H1 (cell line): ENCODE measurements around the gene HS1BP3. TPM values are rescaled to one million over a fixed set of nuclear protein-coding genes. Genes with fewer than 3 reads are reported as not detected.
A peak's percentile ranks its signal among the peaks of the same experiment; 100 is the strongest.

Experiments used
- CTCF ChIA-PET: fragments of 300-600 bp; sonication (Branson Sonifier 250); formaldehyde crosslinking; loops from one replicate; lab custom pipeline; 2021; ENCODE audit not compliant: partially characterized antibody; lab: Charles Lee
- POLR2A ChIA-PET: fragments of 300-600 bp; sonication (Branson Sonifier 250); formaldehyde crosslinking; loops from one replicate; lab custom pipeline; 2021; ENCODE audit warnings: inconsistent platforms; ENCODE audit not compliant: partially characterized antibody; lab: Charles Lee
- DNase-seq, 2 experiments: peaks; one replicate each; pipeline versions ENCODE4 v3.0.0 to v3.0.0-alpha.2; 2010 to 2022; ENCODE audit warnings: low spot score in 2 of 2, low read depth in 1 of 2, mixed read lengths in 1 of 2
- FAIRE-seq: peaks from 2 replicates; lab custom pipeline; 2011; peaks lifted over from hg19 to GRCh38; lab: Jason Lieb, UNC
- H2AFZ ChIP-seq: 2 replicates; pipeline ENCODE4 v1.8.1; 2012; ENCODE audit warnings: low read length, inconsistent platforms
- H2AK5ac ChIP-seq: 2 replicates; pipeline ENCODE4 v1.6.1; 2013; ENCODE audit warnings: low read depth, low read length
- H2BK120ac ChIP-seq: replicated peaks from 2 replicates; pipeline ENCODE3; 2013; ENCODE audit warnings: low read depth, low read length, inconsistent platforms
- H2BK12ac ChIP-seq: 2 replicates; pipeline ENCODE4 v1.6.1; 2013; ENCODE audit warnings: low read depth, low read length
- H2BK15ac ChIP-seq: 2 replicates; pipeline ENCODE4 v1.6.1; 2013; ENCODE audit warnings: low read length
- H2BK20ac ChIP-seq: 2 replicates; pipeline ENCODE4 v1.6.1; 2013; ENCODE audit warnings: low read length
- H2BK5ac ChIP-seq: 2 replicates; pipeline ENCODE4 v1.6.1; 2013; ENCODE audit warnings: low read depth, low read length
- H3K14ac ChIP-seq: 2 replicates; pipeline ENCODE4 v1.6.1; 2013; ENCODE audit warnings: inconsistent platforms; ENCODE audit not compliant: insufficient read length
- H3K18ac ChIP-seq: 2 replicates; pipeline ENCODE4 v1.6.1; 2013; ENCODE audit warnings: low read length; ENCODE audit errors: extremely low read depth
- H3K23ac ChIP-seq: 2 replicates; pipeline ENCODE4 v1.6.1; 2013; ENCODE audit warnings: inconsistent platforms; ENCODE audit not compliant: insufficient read length
- H3K23me2 ChIP-seq: 2 replicates; pipeline ENCODE4 v1.6.1; 2013; ENCODE audit warnings: low read depth, low read length
- H3K27ac ChIP-seq: 2 replicates; pipeline ENCODE4 v1.6.1; 2011; ENCODE audit warnings: low read depth, low read length, inconsistent platforms
- H3K27me3 ChIP-seq, 4 experiments: replicated peaks in 1 of 4; 1 replicate in 1 of 4; 2 replicates in 3 of 4; pipeline versions ENCODE4 v1.6.1 to v1.8.1; 2011 to 2013; ENCODE audit warnings: low read length in 3 of 4, mild to moderate bottlenecking in 3 of 4, inconsistent platforms in 2 of 4, mixed read lengths in 2 of 4, moderate library complexity in 1 of 4; ENCODE audit not compliant: control insufficient read depth in 3 of 4, insufficient read depth in 3 of 4; ENCODE audit errors: extremely low read depth in 1 of 4
- H3K36me3 ChIP-seq, 4 experiments: 2 replicates each; pipeline versions ENCODE4 v1.6.1 to v1.8.1; 2011 to 2013; ENCODE audit warnings: mild to moderate bottlenecking in 4 of 4, low read length in 3 of 4, moderate library complexity in 2 of 4, control low read depth in 1 of 4, inconsistent platforms in 1 of 4; ENCODE audit not compliant: insufficient read depth in 4 of 4, control insufficient read depth in 2 of 4
- H3K4ac ChIP-seq: replicated peaks from 2 replicates; pipeline ENCODE3; 2013; ENCODE audit warnings: low read length, low read depth, mixed read lengths, inconsistent platforms; ENCODE audit not compliant: insufficient read length
- H3K4me1 ChIP-seq, 4 experiments: replicated peaks in 1 of 4; 1 replicate in 1 of 4; 2 replicates in 3 of 4; pipeline versions ENCODE4 v1.6.1 to v1.8.1; 2011 to 2013; ENCODE audit warnings: low read length in 3 of 4, inconsistent platforms in 2 of 4, mixed read lengths in 1 of 4; ENCODE audit not compliant: insufficient read depth in 4 of 4, control insufficient read depth in 3 of 4
- H3K4me2 ChIP-seq, 2 experiments: 2 replicates each; pipeline versions ENCODE4 v1.6.1 to v1.8.1; 2011 to 2013; ENCODE audit warnings: low read depth in 2 of 2, low read length in 2 of 2, control low read depth in 1 of 2, inconsistent platforms in 1 of 2, mild to moderate bottlenecking in 1 of 2; ENCODE audit not compliant: insufficient read depth in 1 of 2
- H3K4me3 ChIP-seq, 4 experiments: fragments of 200-600, 300-600 bp in 1 of 4; sonication (generic), shearing (Covaris generic), sonication (Bioruptor Twin) in 1 of 4; 2 replicates each; pipeline versions ENCODE4 v1.5.1 to v1.8.1; 2011 to 2016; ENCODE audit warnings: low read length in 4 of 4, low read depth in 3 of 4, control low read depth in 2 of 4, inconsistent platforms in 2 of 4, mild to moderate bottlenecking in 2 of 4, mixed read lengths in 1 of 4, moderate library complexity in 1 of 4; ENCODE audit not compliant: insufficient read depth in 2 of 4; ENCODE audit errors: extremely low read depth in 1 of 4
- H3K56ac ChIP-seq: replicated peaks from 2 replicates; pipeline ENCODE3; 2013; ENCODE audit warnings: low read depth, mild to moderate bottlenecking, mixed read lengths, low read length, inconsistent platforms; ENCODE audit not compliant: insufficient read length
- H3K79me1 ChIP-seq: 2 replicates; pipeline ENCODE4 v1.6.1; 2013; ENCODE audit warnings: low read depth, low read length, control low read depth
- H3K79me2 ChIP-seq, 2 experiments: 2 replicates each; pipeline versions ENCODE4 v1.6.1 to v1.8.1; 2012 to 2013; ENCODE audit warnings: low read length in 2 of 2, mild to moderate bottlenecking in 2 of 2, inconsistent platforms in 1 of 2; ENCODE audit not compliant: insufficient read depth in 2 of 2, control insufficient read depth in 1 of 2
- H3K9ac ChIP-seq, 4 experiments: replicated peaks in 1 of 4; 1 replicate in 1 of 4; 2 replicates in 3 of 4; pipeline versions ENCODE4 v1.6.1 to v1.8.1; 2011 to 2013; ENCODE audit warnings: low read depth in 3 of 4, low read length in 3 of 4, control low read depth in 2 of 4, mild to moderate bottlenecking in 2 of 4, moderate library complexity in 2 of 4, inconsistent platforms in 1 of 4; ENCODE audit errors: extremely low read depth in 1 of 4
- H3K9me3 ChIP-seq, 2 experiments: 2 replicates each; pipeline versions ENCODE4 v1.6.1 to v1.8.1; 2012 to 2013; ENCODE audit warnings: mild to moderate bottlenecking in 2 of 2, moderate library complexity in 2 of 2, control low read depth in 1 of 2, inconsistent platforms in 1 of 2, low read depth in 1 of 2, low read length in 1 of 2, mixed read lengths in 1 of 2; ENCODE audit not compliant: insufficient read depth in 2 of 2
- H4K20me1 ChIP-seq, 2 experiments: replicated peaks in 1 of 2; 2 replicates each; pipeline versions ENCODE3 to v1.8.1; 2011 to 2013; ENCODE audit warnings: inconsistent platforms in 2 of 2, low read length in 2 of 2, mild to moderate bottlenecking in 1 of 2; ENCODE audit not compliant: insufficient read depth in 2 of 2, control insufficient read depth in 1 of 2
- H4K5ac ChIP-seq: 2 replicates; pipeline ENCODE4 v1.6.1; 2013; ENCODE audit warnings: low read length, low read depth, mixed read lengths, inconsistent platforms; ENCODE audit not compliant: insufficient read length
- H4K8ac ChIP-seq: 2 replicates; pipeline ENCODE4 v1.8.0; 2013; ENCODE audit warnings: mild to moderate bottlenecking, moderate library complexity, low read length, inconsistent platforms; ENCODE audit not compliant: insufficient read depth; ENCODE audit errors: extremely low read depth
- H4K91ac ChIP-seq: replicated peaks from 2 replicates; pipeline ENCODE3; 2013; ENCODE audit warnings: low read length, mixed read lengths, inconsistent platforms; ENCODE audit not compliant: insufficient read length
- JUN ChIP-seq: IDR thresholded peaks from 2 replicates; pipeline ENCODE4 v1.6.1; 2011; ENCODE audit warnings: low read depth, mild to moderate bottlenecking, improper control_type of control experiment, low read length
- TBP ChIP-seq: IDR thresholded peaks from 2 replicates; pipeline ENCODE4 v1.6.1; 2011; ENCODE audit warnings: low read depth, low read length, improper control_type of control experiment
- WGBS, 2 experiments: shearing (Covaris generic) in 1 of 2; methylation state at CpG; one replicate each; pipeline versions ENCODE4 v1.1.6 to v1.1.7; 2013 to 2015; ENCODE audit warnings: low lambda C conversion rate in 2 of 2, mixed read lengths in 2 of 2, inconsistent platforms in 1 of 2, low coverage in 1 of 2, missing lambda C conversion rate in 1 of 2; ENCODE audit not compliant: insufficient replicate concordance in 2 of 2, insufficient coverage in 1 of 2, insufficient read length in 1 of 2; ENCODE audit errors: extremely low coverage in 1 of 2, missing lambda C conversion rate in 1 of 2; 5-methylcytosine and 5-hydroxymethylcytosine counted together
- polyA plus RNA-seq, 7 experiments: library from polyadenylated mRNA; depleted of rRNA in 3 of 7; stranded (reverse) in 5 of 7; unstranded in 2 of 7; fragments of >200 nt in 5 of 7; fragments of 200-250 nt in 2 of 7; gene quantifications; 1 replicate in 5 of 7; 2 replicates in 1 of 7; 4 replicates in 1 of 7; pipeline versions ENCODE4 v1.2.1 to v1.2.3, GENCODE V29; 2011 to 2013; ENCODE audit warnings: missing spikeins in 2 of 7, mixed read lengths in 2 of 7
- total RNA-seq: library from RNA; stranded (reverse); fragmentation: NEBNext Ultra II Directional; extraction: Animal tissue kit (Norgen Biotek cat#: 25700); gene quantifications from 2 replicates; pipeline ENCODE4 v1.2.1, GENCODE V29; 2021

Gene HS1BP3
- total and polyA plus RNA-seq, 2 of the 8 experiments (the other 6 are each of a cell fraction or from before 2014, with no cell fraction given), result 11.1 to 11.3 TPM

- no peak overlapping the region for H2BK5ac ChIP-seq
Observed at GRCh38 chr2:20617081-20617575, 33.8 kb downstream of the HS1BP3 start.

More at GRCh38 chr2:20617081-20617575, 33.8 kb downstream of the HS1BP3 start:
- no peak overlapping the region for H4K91ac ChIP-seq
- H4K8ac ChIP-seq, result no peak overlapping the region
- H3K9ac ChIP-seq, result no peak overlapping the region
- no peak overlapping the region for H3K14ac ChIP-seq
- no peak for FAIRE-seq
- no peak overlapping the region for H2BK15ac ChIP-seq
- WGBS, 2 experiments, result 60% methylated on average over 10 of the region's 10 CpGs; no CpG with 5 or more reads in 1 of the 2 experiments
- H3K23ac ChIP-seq, result no peak overlapping the region
- no peaks in the 10 kb centered on the region; a peak in 1 of 8 replicates for H3K36me3 ChIP-seq
- H3K4me2 ChIP-seq, result 0 out of 4 replicates have a peak overlapping the region, but pooled peaks of 1 of the 2 experiments have one; percentile 21
- H3K9me3 ChIP-seq, result no peaks in the 10 kb centered on the region
- no peaks in the 10 kb centered on the region for H3K79me1 ChIP-seq
- H3K27me3 ChIP-seq, result no peaks in the 10 kb centered on the region; a peak in 1 of 7 replicates
- H3K79me2 ChIP-seq, result no peaks in the 10 kb centered on the region
- H3K23me2 ChIP-seq, result no peaks in the 10 kb centered on the region
- H2AK5ac ChIP-seq, result no peak overlapping the region
- H3K4me1 ChIP-seq, result peaks cover 0 to 20% (median 14%) of the 10 kb centered on the region in 4 experiments; a peak in 6 of 7 replicates
- no peak overlapping the region for H3K27ac ChIP-seq
- H2BK12ac ChIP-seq, result peak overlapping the region; percentile 6; the same call in 1 of the 2 replicates
- no peak overlapping the region for H2BK120ac ChIP-seq
- H2AFZ ChIP-seq, result no peak overlapping the region; the same call in 1 of the 2 replicates
- no peak overlapping the region for H2BK20ac ChIP-seq
- no peak overlapping the region for H3K4me3 ChIP-seq
- H3K4ac ChIP-seq, result no peak overlapping the region
- no peak overlapping the region for H3K56ac ChIP-seq
- peaks cover 0 to 2% of the 10 kb centered on the region in 2 experiments for H4K20me1 ChIP-seq
- no peak overlapping the region for H4K5ac ChIP-seq
- CTCF ChIA-PET, result interaction anchor here (0.9 to 7.8 kb wide), 18 partner anchors 9 to 239 kb away, joined by 3 to 116 read pairs (median 6); no protein-coding TSS in a partner anchor
- DNase-seq, result peak in 1 of 2 experiments; percentile 56
- TF ChIP-seq JUN (no peak), TBP (0 out of 2 replicates have a peak, but pooled peaks have one; percentile 18)
- TF ChIP-seq, all 59 proteins: peak for 1
- H3K18ac ChIP-seq, result peak overlapping the region; percentile 86
- POLR2A ChIA-PET, result interaction anchor here (0.6 to 1.6 kb wide), 4 partner anchors 8 to 170 kb away, joined by 3 to 8 read pairs (median 3); partner anchors contain the start of gene RHOB
